SK-N-SH treated with all-trans-retinoic acid at 6 μM for 48 hours (cell line): ENCODE results near the gene ZBTB46.

Source experiments
- ATAC-seq: fragments of 200-7000 bp; cut with Tn5 transposase; 3 replicates; pipeline ENCODE4 v1.9.1; 2020; ENCODE audit warnings: mild to moderate bottlenecking, moderate library complexity
- BACH2 ChIP-seq: fragments of 250-450 bp; sonication (Bioruptor Pico); IDR thresholded peaks from 2 replicates; pipeline ENCODE4 v1.9.0; 2021; ENCODE audit warnings: mild to moderate bottlenecking, borderline replicate concordance
- CREB5 ChIP-seq: fragments of 250-450 bp; sonication (Bioruptor Pico); IDR thresholded peaks from 2 replicates; pipeline ENCODE4 v1.5.1; 2020; ENCODE audit warnings: low read depth, mild to moderate bottlenecking, moderate library complexity
- ESRRG ChIP-seq: fragments of 250-450 bp; sonication (Bioruptor Pico); IDR thresholded peaks from 2 replicates; pipeline ENCODE4 v1.6.1; 2021; ENCODE audit warnings: mild to moderate bottlenecking
- GLIS3 ChIP-seq: fragments of 250-450 bp; sonication (Bioruptor Pico); IDR thresholded peaks from 2 replicates; pipeline ENCODE4 v1.5.0; 2020; ENCODE audit warnings: mild to moderate bottlenecking, moderate library complexity
- OSR1 ChIP-seq: fragments of 250-450 bp; sonication (Bioruptor Pico); IDR thresholded peaks from 2 replicates; pipeline ENCODE4 v1.8.0; 2022; ENCODE audit warnings: moderate library complexity, mild to moderate bottlenecking, inconsistent platforms
- PATZ1 ChIP-seq: fragments of 250-450 bp; sonication (Bioruptor Pico); IDR thresholded peaks from 2 replicates; pipeline ENCODE4 v1.8.0; 2020; ENCODE audit warnings: mild to moderate bottlenecking, moderate library complexity, borderline replicate concordance
- POU6F1 ChIP-seq: fragments of 250-450 bp; sonication (Bioruptor Pico); IDR thresholded peaks from 2 replicates; pipeline ENCODE4 v1.8.0; 2021; ENCODE audit warnings: low read depth, mild to moderate bottlenecking, moderate library complexity, borderline replicate concordance
- PPARA ChIP-seq: fragments of 250-450 bp; sonication (Bioruptor Pico); IDR thresholded peaks from 2 replicates; pipeline ENCODE4 v1.5.0; 2020; ENCODE audit warnings: mild to moderate bottlenecking, borderline replicate concordance
- RARB ChIP-seq: fragments of 250-450 bp; sonication (Bioruptor Pico); IDR thresholded peaks from 2 replicates; pipeline ENCODE4 v1.8.0; 2021; ENCODE audit warnings: mild to moderate bottlenecking, moderate library complexity
- TCF4 ChIP-seq: fragments of 250-450 bp; sonication (Bioruptor Pico); IDR thresholded peaks from 2 replicates; pipeline ENCODE4 v1.8.0; 2021; ENCODE audit warnings: mild to moderate bottlenecking, moderate library complexity, borderline replicate concordance
- TOX ChIP-seq: fragments of 250-450 bp; sonication (Bioruptor Pico); IDR thresholded peaks from 2 replicates; pipeline ENCODE4 v1.8.0; 2021; ENCODE audit warnings: mild to moderate bottlenecking, moderate library complexity, borderline replicate concordance
- TSHZ2 ChIP-seq: fragments of 250-450 bp; sonication (Bioruptor Pico); IDR thresholded peaks from 2 replicates; pipeline ENCODE4 v1.5.0; 2020; ENCODE audit warnings: mild to moderate bottlenecking, moderate library complexity
- ZC3H10 ChIP-seq: fragments of 250-450 bp; sonication (Bioruptor Pico); IDR thresholded peaks from 2 replicates; pipeline ENCODE4 v1.5.1; 2021; ENCODE audit warnings: mild to moderate bottlenecking, moderate library complexity
- ZFP3 ChIP-seq: fragments of 250-450 bp; sonication (Bioruptor Pico); IDR thresholded peaks from 2 replicates; pipeline ENCODE4 v1.5.0; 2020; ENCODE audit warnings: mild to moderate bottlenecking, moderate library complexity
- ZFP30 ChIP-seq: fragments of 450-650 bp; formaldehyde crosslinking; IDR thresholded peaks from 2 replicates; pipeline ENCODE4 v1.5.0; 2022; ENCODE audit warnings: mild to moderate bottlenecking, moderate library complexity
- ZNF565 ChIP-seq: fragments of 450-650 bp; formaldehyde crosslinking; conservative IDR thresholded peaks from 2 replicates; pipeline ENCODE4 v1.5.0; 2020; ENCODE audit warnings: low read depth, mild to moderate bottlenecking, moderate library complexity
- ZNF70 ChIP-seq: fragments of 450-650 bp; formaldehyde crosslinking; IDR thresholded peaks from 2 replicates; pipeline ENCODE4 v1.5.0; 2020; ENCODE audit warnings: mild to moderate bottlenecking, moderate library complexity
- ZNF8 ChIP-seq: fragments of 450-650 bp; formaldehyde crosslinking; IDR thresholded peaks from 2 replicates; pipeline ENCODE4 v1.5.0; 2020; ENCODE audit warnings: mild to moderate bottlenecking, moderate library complexity

The ZBTB46 gene

GRCh38 chr20:63741676-63742380, 89.2 kb downstream of the ZBTB46 start:
- TF ChIP-seq BACH2 (no peak), RARB (CRISPR knock-in tag) (no peak), OSR1 (CRISPR knock-in tag) (no peak), GLIS3 (CRISPR knock-in tag) (no peak), TSHZ2 (no peak), ESRRG (CRISPR knock-in tag) (no peak), TCF4 (CRISPR knock-in tag) (no peak), ZNF8 (no peak), ZNF565 (CRISPR knock-in tag) (no peak), ZFP30 (CRISPR knock-in tag) (no peak), ZFP3 (CRISPR knock-in tag) (no peak), ZC3H10 (CRISPR knock-in tag) (no peak), PATZ1 (CRISPR knock-in tag) (no peak)
- TF ChIP-seq, all 23 proteins: peak for 0
- ATAC-seq = no peak

- TF ChIP-seq PATZ1 (CRISPR knock-in tag) (no peak), TSHZ2 (no peak), GLIS3 (CRISPR knock-in tag) (no peak), PPARA (CRISPR knock-in tag) (no peak), CREB5 (CRISPR knock-in tag) (no peak), ZFP3 (CRISPR knock-in tag) (no peak), ZNF8 (no peak), ZNF70 (CRISPR knock-in tag) (no peak), RARB (CRISPR knock-in tag) (no peak), OSR1 (CRISPR knock-in tag) (no peak), ZFP30 (CRISPR knock-in tag) (no peak)
Observed at GRCh38 chr20:63741354-63741675, 89.7 kb downstream of the ZBTB46 start.

GRCh38 chr20:63740627-63741353, 90.3 kb downstream of the ZBTB46 start:
- ATAC-seq = peak; percentile 80
- TF ChIP-seq POU6F1 (CRISPR knock-in tag) (no peak), ZNF70 (CRISPR knock-in tag) (no peak), TCF4 (CRISPR knock-in tag) (peak; percentile 33; the same call in 1 of the 2 replicates), TOX (no peak), TSHZ2 (0 out of 2 replicates have a peak, but pooled peaks have one; percentile 13), RARB (CRISPR knock-in tag) (no peak)

More at GRCh38 chr20:63741354-63741675, 89.7 kb downstream of the ZBTB46 start:
- ATAC-seq = no peak
